ENCODE measurements around the gene CACNA2D2.

DNA sequence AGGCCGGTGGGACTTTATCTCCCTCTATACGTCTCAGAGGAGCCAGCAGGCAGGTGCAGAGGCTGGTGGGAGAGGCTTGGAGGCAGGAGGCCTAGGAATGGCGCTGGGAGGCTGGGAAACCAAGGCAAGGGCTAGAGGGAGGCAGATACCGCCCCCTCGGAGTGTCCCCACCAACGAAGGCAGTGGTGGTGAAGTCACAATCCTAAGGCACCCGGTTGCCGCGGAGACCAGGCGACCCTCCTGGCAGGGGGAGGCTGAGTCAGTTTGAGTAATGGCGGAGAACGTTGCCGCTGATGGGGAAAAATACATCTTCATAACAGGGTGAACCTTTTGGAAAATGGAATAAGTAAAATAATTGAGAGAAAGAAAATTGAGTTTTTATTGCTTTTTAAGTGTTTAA, 29.9 kb upstream of the CACNA2D2 start:
- TF ChIP-seq RAD21 (IDR thresholded peaks at IDR 0.05; ENCODE audit: low read length) = no peak
- TF ChIP-seq, protein P1, sequence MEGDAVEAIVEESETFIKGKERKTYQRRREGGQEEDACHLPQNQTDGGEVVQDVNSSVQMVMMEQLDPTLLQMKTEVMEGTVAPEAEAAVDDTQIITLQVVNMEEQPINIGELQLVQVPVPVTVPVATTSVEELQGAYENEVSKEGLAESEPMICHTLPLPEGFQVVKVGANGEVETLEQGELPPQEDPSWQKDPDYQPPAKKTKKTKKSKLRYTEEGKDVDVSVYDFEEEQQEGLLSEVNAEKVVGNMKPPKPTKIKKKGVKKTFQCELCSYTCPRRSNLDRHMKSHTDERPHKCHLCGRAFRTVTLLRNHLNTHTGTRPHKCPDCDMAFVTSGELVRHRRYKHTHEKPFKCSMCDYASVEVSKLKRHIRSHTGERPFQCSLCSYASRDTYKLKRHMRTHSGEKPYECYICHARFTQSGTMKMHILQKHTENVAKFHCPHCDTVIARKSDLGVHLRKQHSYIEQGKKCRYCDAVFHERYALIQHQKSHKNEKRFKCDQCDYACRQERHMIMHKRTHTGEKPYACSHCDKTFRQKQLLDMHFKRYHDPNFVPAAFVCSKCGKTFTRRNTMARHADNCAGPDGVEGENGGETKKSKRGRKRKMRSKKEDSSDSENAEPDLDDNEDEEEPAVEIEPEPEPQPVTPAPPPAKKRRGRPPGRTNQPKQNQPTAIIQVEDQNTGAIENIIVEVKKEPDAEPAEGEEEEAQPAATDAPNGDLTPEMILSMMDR (conservative IDR thresholded peaks at IDR 0.05; ENCODE audit: low read depth, low read length) = no peak
- no peak for TF ChIP-seq POLR2A (IDR thresholded peaks at IDR 0.05; ENCODE audit: low read depth, low read length)
- TF ChIP-seq SMC3 (IDR thresholded peaks at IDR 0.05; ENCODE audit: low read depth, low read length) = no peak
- no peak for TF ChIP-seq CEBPB (IDR thresholded peaks at IDR 0.05; ENCODE audit: low read depth, low read length)
- no peak for TF ChIP-seq FOS (IDR thresholded peaks at IDR 0.05; ENCODE audit: low read depth, low read length)
- TF ChIP-seq, protein P2, sequence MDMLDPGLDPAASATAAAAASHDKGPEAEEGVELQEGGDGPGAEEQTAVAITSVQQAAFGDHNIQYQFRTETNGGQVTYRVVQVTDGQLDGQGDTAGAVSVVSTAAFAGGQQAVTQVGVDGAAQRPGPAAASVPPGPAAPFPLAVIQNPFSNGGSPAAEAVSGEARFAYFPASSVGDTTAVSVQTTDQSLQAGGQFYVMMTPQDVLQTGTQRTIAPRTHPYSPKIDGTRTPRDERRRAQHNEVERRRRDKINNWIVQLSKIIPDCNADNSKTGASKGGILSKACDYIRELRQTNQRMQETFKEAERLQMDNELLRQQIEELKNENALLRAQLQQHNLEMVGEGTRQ (IDR thresholded peaks at IDR 0.05; ENCODE audit: low read depth, low read length) = no peak
